Activated CD8-positive, alpha-beta memory T cell treated with anti-CD3 and anti-CD28 coated beads for 48 hours (primary cell): ENCODE measurements around the gene OR4B1.

ENCODE experiments used
- DNase-seq, 3 experiments: peaks; one replicate each; pipeline ENCODE4 v3.0.0-alpha.2; 2020; ENCODE audit warnings: low read depth in 2 of 3, low spot score in 2 of 3

The OR4B1 gene

DNA sequence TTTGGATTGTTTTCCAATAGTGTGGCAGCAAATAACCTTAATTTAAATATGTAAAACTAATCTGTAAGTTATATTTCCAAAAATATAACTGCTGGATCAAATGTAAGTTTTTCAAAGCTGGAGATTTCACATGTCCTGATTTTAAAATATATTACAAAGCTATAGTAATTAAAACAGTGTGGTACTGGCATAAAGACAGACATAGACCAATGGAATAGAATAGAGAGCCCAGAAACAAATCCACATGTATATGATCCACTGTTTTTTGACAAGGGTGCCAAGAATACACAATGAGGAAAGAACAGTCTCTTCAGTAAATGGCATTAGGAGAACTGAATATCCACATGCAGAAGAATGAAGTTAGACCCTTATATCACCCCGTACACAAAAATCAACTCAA lies 32.3 kb downstream of the OR4B1 start:
- no peak for DNase-seq

DNA sequence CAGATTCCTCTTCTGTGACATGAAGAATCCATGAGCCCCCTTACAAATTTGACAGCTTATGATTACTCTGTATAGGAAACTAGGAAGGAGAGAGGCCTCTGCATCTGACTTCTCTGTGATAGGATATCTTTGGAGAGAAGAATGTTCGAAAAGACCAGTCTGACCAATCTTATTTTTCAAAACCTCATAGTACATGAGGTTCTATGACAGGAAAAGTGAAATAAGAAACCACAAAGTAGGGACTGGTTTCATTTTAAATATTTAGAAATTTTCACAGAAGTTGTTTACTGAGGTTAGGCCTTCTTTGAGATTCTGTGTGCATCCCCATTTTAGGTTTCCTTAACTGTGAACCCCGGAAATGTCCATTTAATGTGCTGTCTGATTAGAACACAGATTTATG lies 45.0 kb downstream of the OR4B1 start:
- no peak for DNase-seq

DNA sequence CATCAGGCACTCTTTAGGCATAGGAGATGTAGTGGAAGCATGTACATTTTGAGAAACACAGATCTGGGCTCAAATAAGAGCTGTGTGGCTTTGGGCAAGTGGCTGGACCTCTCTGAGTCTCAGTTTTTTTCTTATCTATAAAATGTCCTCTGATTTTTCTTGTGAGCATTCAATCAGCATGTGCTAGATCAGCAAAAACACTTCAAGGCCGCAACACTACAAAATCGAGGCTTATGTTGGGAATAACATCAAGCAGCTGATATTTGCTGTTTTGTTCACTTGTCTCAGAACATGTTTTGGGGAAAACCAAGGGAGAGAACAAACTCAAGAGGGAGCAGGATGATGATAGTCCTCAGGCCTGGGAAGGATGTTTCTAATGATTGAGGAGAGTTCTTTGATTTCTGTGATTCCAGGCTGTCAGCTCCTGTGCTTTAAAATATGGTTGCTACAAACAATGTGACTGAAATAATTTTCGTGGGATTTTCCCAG lies 46.9 kb downstream of the OR4B1 start, which contains the start of gene OR4X1:
OR4X1 (plus strand) TSS at position 439 of the 489 bp plus-strand sequence; CDS start at position 439, 0 bp downstream.
- DNase-seq = no peak
